ENCODE measurements around the gene CCDC92B.

GRCh38 chr17:2694381-2695242, 54.8 kb downstream of the CCDC92B start:
- TF ChIP-seq CHD2 (IDR thresholded peaks at IDR 0.05; ENCODE audit: borderline replicate concordance, low read depth, low read length) (no peak), ZNF274 (IDR thresholded peaks at IDR 0.05; ENCODE audit: insufficient read depth, insufficient read length) (no peak), FOXM1 (IDR thresholded peaks at IDR 0.05; ENCODE audit: low read depth, low read length) (no peak), YY1 (IDR thresholded peaks at IDR 0.05; ENCODE audit: low read depth, low read length) (no peak), SP1 (IDR thresholded peaks at IDR 0.05; ENCODE audit: low read depth, low read length) (no peak), POLR2A (IDR thresholded peaks at IDR 0.05; ENCODE audit: low read depth, low read length) (no peak), RAD21 (IDR thresholded peaks at IDR 0.05; ENCODE audit: insufficient read depth, low read depth, low read length) (no peak), POLR2AphosphoS5 (IDR thresholded peaks at IDR 0.05; ENCODE audit: low read length) (no peak), NFYA (IDR thresholded peaks at IDR 0.05; ENCODE audit: borderline replicate concordance, low read depth, low read length) (no peak), SREBF2 (IDR thresholded peaks at IDR 0.05; ENCODE audit: low read length) (no peak), MEF2A (IDR thresholded peaks at IDR 0.05; ENCODE audit: insufficient read depth, low read depth, low read length) (no peak)
- TF ChIP-seq, protein P1, sequence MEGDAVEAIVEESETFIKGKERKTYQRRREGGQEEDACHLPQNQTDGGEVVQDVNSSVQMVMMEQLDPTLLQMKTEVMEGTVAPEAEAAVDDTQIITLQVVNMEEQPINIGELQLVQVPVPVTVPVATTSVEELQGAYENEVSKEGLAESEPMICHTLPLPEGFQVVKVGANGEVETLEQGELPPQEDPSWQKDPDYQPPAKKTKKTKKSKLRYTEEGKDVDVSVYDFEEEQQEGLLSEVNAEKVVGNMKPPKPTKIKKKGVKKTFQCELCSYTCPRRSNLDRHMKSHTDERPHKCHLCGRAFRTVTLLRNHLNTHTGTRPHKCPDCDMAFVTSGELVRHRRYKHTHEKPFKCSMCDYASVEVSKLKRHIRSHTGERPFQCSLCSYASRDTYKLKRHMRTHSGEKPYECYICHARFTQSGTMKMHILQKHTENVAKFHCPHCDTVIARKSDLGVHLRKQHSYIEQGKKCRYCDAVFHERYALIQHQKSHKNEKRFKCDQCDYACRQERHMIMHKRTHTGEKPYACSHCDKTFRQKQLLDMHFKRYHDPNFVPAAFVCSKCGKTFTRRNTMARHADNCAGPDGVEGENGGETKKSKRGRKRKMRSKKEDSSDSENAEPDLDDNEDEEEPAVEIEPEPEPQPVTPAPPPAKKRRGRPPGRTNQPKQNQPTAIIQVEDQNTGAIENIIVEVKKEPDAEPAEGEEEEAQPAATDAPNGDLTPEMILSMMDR (IDR thresholded peaks at IDR 0.05 in 2 of 3, conservative IDR thresholded peaks at IDR 0.05 in 1 of 3; ENCODE audit: control insufficient read depth in 2 of 3, extremely low read depth in 1 of 3, insufficient read depth in 1 of 3, low read depth in 3 of 3, low read length in 3 of 3), result no peak

All from GM12878 (cell line).